SK-N-MC (cell line): Measurements from ENCODE around the gene ODC1.

Experiments
- DNase-seq: peaks from one replicate; pipeline ENCODE4 v3.0.0-alpha.2; 2011; ENCODE audit warnings: low read depth, low spot score
- H3K27ac ChIP-seq: fragments of 200-600 bp; sonication (generic); 2 replicates; pipeline ENCODE4 v1.5.1; 2016; ENCODE audit warnings: mixed run types
- H3K36me3 ChIP-seq: fragments of 200-600 bp; sonication (generic); 2 replicates; pipeline ENCODE4 v1.6.1; 2017; ENCODE audit warnings: antibody characterized with exemption, low read length, mixed read lengths; ENCODE audit not compliant: insufficient read depth
- H3K4me3 ChIP-seq: fragments of 200-600 bp; sonication (generic); 2 replicates; pipeline ENCODE4 v1.5.1; 2016
- H3K9ac ChIP-seq: fragments of 200-600 bp; sonication (generic); 2 replicates; pipeline ENCODE4 v1.8.0; 2017; ENCODE audit warnings: mixed run types, mixed read lengths; ENCODE audit not compliant: insufficient read length
- H3K9me3 ChIP-seq: fragments of 200-600 bp; sonication (generic); 2 replicates; pipeline ENCODE4 v1.6.1; 2017; ENCODE audit warnings: low read depth, mild to moderate bottlenecking, antibody characterized with exemption, low read length, moderate library complexity, mixed read lengths
- EZH2 ChIP-seq: fragments of 200-600 bp; sonication (generic); IDR thresholded peaks from one replicate; pipeline ENCODE4 v1.6.1; 2017; ENCODE audit warnings: antibody characterized with exemption
- FOXP2 ChIP-seq: optimal IDR thresholded peaks from 2 replicates; pipeline ENCODE3; 2011; ENCODE audit warnings: mild to moderate bottlenecking, moderate library complexity; ENCODE audit not compliant: insufficient read depth; ENCODE audit errors: extremely low read length, control extremely low read depth
- POLR2AphosphoS5 ChIP-seq: IDR thresholded peaks from 2 replicates; pipeline ENCODE4 v1.6.1; 2012; ENCODE audit warnings: mild to moderate bottlenecking, low read depth, low read length, borderline replicate concordance

ODC1 gene

DNA sequence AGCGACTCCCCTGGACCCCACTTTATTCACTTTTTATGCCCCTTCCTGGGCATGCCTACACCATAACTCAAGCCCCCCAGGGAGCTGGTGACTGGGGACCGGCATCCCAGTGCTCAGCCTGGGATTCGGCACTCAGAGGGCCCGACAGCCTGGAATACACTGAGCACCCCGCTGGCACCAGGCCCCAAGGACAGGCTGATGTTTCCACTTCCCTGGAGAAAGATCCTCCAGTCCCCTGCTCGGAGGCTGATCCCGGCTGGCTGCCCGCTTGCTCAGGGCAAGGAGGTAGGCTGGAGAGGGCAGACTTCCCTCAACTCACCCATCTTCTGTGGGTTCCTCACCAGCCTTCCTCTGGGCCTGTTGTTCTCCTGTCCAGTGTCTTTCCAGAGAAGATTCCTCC, 36.6 kb downstream of the ODC1 start:
- Histone ChIP-seq H3K9ac (no peak overlapping the region), H3K9me3 (no peaks in the 10 kb centered on the region), H3K4me3 (no peak overlapping the region), H3K36me3 (no peaks in the 10 kb centered on the region), H3K27ac (no peak overlapping the region)
- TF ChIP-seq EZH2 (no peak), FOXP2 (no peak), POLR2AphosphoS5 (no peak)
- no peak for DNase-seq

DNA sequence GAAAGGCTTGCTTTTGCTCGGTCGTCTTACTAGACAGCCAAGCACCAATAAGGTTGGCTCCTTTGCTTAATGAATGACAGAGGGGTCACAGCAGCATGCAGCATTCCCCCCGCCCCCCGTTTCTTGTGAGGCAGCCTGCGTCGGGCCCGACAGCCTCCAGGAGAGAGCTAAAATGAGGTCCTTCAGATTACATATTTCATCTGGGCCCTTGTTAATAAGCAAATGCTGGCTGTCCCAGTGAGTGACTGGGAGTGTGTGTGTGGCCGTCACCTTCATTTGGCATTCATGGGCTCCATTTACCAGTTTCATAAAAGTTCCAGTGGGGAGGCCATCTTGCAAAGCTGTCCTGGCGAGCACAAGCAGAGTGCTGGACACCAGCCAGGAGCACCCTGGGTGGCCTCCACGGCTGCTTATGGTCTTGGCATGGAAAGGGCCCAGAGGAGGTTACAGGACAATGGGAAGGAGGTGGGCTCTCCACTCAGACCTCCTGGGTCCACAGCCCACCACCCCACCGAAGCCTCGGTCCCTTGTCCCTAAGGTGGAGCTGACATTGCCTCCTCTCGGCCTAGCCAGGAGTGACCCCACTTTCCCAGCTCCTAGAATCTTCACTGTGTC, 37.2 kb downstream of the ODC1 start:
- Histone ChIP-seq H3K9ac (no peak overlapping the region), H3K4me3 (no peak overlapping the region), H3K27ac (no peak overlapping the region), H3K9me3 (no peaks in the 10 kb centered on the region), H3K36me3 (no peaks in the 10 kb centered on the region)
- DNase-seq = no peak
- TF ChIP-seq FOXP2 = no peak

DNA sequence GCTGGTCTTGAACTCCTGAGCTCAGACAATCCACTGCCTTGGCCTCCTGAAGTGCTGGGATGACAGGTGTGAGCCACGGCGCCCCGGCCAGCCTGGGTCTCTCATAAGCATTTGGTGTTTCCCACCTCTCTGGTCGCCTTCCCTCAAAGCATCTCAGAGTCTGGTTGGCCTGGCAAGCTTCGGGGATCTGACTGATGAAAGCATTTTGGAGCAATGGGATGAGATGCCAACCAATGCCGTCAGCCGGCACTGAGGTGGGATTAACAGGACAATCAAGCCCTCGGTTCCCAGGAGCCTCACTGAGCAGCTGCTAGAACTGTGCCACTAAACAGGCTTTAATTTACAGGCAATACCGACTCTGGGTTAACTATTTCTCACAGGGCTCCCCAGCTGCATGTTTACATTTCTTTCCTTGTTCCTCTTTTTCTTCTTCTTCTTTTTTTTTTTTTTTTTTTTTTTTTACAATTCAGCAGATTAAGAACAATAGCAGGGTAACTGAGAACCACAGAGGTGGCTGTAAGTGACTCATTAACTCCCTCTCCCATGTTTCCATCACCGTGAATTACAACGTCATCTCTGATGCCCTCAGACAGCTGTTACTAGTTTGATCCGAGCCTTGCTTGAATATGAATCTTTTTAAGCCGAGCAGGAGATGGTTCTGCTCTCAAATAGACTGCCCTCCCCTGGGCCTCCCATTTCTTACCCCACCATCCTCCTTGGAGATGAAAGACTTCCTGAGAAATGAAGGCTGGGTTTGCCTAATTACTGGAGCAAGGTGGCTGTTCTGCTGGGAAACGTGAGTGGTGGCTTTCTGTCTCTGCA, 37.9 kb downstream of the ODC1 start:
- H3K9ac ChIP-seq = no peak overlapping the region
- H3K9me3 ChIP-seq = no peaks in the 10 kb centered on the region
- H3K27ac ChIP-seq = no peak overlapping the region
- no peak for DNase-seq
- no peaks in the 10 kb centered on the region for H3K36me3 ChIP-seq
- TF ChIP-seq FOXP2 (no peak), POLR2AphosphoS5 (no peak), EZH2 (no peak)
- H3K4me3 ChIP-seq = no peak overlapping the region

DNA sequence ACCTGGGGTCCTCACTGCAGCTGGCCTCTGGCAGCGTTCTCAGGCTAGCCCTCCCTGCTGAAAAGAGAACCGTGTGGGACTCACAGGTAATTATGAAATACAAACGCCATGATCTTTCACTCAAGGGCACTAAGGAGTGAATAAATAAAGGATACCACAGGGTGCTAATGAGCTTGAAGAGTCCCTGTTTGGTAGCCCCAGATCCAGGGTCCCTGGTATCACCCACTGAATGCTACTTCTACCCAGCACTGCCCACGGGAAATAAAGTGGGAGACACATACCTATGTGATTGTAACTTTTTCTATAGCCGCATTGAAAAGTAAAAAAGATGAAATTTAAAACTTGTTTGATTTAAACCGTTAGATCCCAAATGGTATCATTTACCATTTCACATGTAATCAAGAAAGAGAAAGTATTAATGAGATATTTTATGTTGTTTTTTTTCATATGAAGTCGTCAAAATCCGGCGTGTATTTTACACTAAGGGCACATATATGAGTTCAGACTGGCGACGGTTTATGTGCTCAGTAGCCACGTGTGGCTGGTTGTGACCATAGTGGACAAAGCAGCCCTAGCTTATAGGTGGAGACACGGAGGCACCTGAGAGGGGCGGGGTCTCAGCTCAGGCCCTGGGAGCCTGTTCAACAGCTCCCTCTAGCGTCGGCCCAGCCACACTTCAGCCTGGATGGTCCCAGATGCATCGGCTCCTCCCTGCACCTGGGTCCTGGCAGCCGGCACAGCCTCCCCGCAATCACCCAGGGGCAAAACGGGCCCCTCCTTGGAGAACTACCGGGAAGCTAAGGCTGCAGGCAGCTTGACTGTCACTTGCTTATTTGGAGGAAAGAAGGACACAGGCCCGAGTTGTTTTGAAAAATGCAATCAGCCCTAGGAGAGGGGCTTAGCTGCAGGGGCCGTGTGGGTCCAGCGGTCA, 39.2 kb downstream of the ODC1 start:
- Histone ChIP-seq H3K27ac (no peak overlapping the region), H3K9ac (no peak overlapping the region), H3K4me3 (no peak overlapping the region), H3K36me3 (no peaks in the 10 kb centered on the region), H3K9me3 (no peaks in the 10 kb centered on the region)
- no peak for TF ChIP-seq POLR2AphosphoS5
- no peak for TF ChIP-seq FOXP2
- DNase-seq = no peak

DNA sequence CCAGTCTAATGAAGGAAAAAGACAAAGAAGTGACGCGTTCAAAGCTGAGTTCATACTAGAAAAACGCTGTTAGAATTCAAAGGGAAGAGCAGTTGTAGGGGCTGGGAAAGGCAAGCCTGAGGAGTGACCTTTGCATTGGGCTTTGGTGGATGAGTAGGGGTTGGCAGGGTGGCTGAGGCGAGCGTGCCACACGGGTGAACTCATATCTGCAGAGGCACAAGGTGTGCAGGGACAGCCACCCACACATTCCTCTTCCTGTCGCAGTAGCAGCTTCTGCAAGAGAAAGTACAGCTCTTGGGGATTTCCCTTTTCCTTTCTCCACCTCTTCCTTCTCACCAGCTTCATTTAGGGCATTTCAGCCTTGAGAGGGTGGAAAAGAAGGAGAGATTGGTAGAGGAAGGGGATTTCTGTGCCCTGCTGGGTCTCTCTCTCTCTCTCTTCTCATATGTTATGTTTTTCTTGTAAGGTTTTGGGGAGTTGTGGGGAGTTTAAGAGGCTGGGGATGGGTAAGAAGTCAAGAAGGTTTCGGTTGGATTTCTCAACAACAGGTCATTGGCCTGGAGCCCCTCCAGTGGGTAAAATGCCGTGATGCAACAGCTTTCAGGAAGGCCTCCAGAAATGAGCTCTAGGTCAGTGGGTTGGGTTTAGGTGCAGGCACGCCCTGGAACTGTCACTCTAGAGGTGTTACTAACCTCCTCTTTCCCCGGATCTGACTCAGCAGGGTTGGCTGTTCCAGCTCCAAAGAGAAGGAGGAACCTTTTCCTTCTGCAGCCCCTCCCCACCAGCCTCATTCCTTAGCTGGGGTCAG, 40.1 kb downstream of the ODC1 start:
- Histone ChIP-seq H3K9ac (no peak overlapping the region), H3K27ac (no peak overlapping the region)
- TF ChIP-seq EZH2 = no peak
- TF ChIP-seq POLR2AphosphoS5 = no peak
- TF ChIP-seq FOXP2 = no peak

DNA sequence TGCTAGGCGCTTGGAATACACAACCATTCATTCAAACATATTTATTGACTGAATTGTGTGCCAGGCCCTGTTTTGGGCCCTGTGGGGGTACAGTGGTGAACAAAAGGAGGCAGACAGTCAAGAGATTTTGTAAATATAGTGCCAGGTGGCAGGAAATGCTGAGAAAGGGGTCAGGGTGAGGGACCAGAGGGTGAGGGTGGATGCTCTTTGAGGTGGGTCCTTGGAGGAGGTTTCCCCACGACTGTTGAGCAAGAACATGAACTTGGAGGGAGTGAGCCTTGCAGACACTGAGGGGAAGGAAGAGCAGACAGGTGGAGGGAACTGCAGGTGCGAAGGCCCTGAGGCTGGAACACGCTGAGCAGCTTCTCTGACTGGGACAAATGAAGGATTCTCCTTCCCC, 40.7 kb downstream of the ODC1 start:
- no peak overlapping the region for H3K4me3 ChIP-seq
- no peak overlapping the region for H3K9ac ChIP-seq
- no peaks in the 10 kb centered on the region for H3K36me3 ChIP-seq
- DNase-seq = no peak
- TF ChIP-seq POLR2AphosphoS5 (no peak), FOXP2 (no peak), EZH2 (no peak)
- H3K9me3 ChIP-seq = no peaks in the 10 kb centered on the region
- H3K27ac ChIP-seq = no peak overlapping the region

More for the DNA sequence above, 40.1 kb downstream of the ODC1 start:
- H3K36me3 ChIP-seq = no peaks in the 10 kb centered on the region
- no peaks in the 10 kb centered on the region for H3K9me3 ChIP-seq
- DNase-seq = no peak
- no peak overlapping the region for H3K4me3 ChIP-seq

DNA sequence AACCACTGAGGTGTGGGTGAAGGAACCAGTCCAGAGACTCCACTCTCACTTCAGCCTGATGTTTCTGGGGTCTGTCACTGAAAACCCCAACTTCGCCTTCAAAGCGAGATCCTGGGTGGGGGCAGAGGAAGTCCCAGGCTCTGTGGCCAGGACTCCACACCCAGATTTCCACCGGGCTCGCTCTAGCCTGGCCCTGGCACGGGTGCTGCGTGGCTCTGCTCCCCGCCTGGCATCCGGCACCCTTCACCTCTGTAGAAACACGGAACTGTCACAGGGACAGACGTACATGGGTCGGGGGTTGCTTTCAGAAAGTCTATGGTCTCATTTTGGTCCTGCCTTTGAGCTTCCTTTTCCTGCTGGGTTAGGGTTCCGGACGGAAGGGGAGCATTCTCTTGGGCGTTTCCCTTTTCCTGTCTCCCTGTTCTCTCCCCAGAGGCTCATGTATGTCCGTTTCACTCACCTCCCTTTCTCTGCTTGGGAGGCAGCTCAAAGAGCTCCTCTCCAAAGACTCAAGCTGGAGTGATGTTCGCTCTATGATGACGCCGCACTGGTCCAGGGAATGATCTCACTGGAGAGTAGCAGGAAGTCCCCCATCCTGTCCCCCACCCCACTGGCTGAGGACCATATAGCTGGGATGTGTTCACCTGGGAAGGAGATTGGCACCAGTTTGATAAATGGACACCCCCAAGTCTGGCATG, 41.5 kb downstream of the ODC1 start:
- no peak overlapping the region for H3K4me3 ChIP-seq
- H3K36me3 ChIP-seq = no peaks in the 10 kb centered on the region
- TF ChIP-seq EZH2 = no peak
- no peak for TF ChIP-seq FOXP2
- no peak for TF ChIP-seq POLR2AphosphoS5
- H3K27ac ChIP-seq = no peak overlapping the region
- no peaks in the 10 kb centered on the region for H3K9me3 ChIP-seq
- DNase-seq = no peak
- H3K9ac ChIP-seq = no peak overlapping the region
